Kidney (tissue), 14 donors: ENCODE results near the gene CYBRD1. TPM values are rescaled to one million over a fixed set of nuclear protein-coding genes. Genes with fewer than 3 reads are reported as not detected.

Source experiments
- DNase-seq, 5 donors: peaks; one replicate each; pipeline ENCODE4 v3.0.0-alpha.2; 2013 to 2020
- FAIRE-seq: peaks from 2 replicates; lab custom pipeline; 2012; peaks lifted over from hg19 to GRCh38; lab: Jason Lieb, UNC
- H3K27ac ChIP-seq, 2 donors: one replicate each; pipeline ENCODE4 v1.7.0; 2013; ENCODE audit warnings: low read depth in 2 of 2, low read length in 2 of 2, inconsistent platforms in 1 of 2
- H3K27me3 ChIP-seq: one replicate; pipeline ENCODE4 v1.7.1; 2013; ENCODE audit warnings: low read length, inconsistent platforms; ENCODE audit not compliant: control insufficient read depth, insufficient read depth
- H3K36me3 ChIP-seq, 3 donors: one replicate each; pipeline versions ENCODE4 v1.7.0 to v1.7.1; 2013; ENCODE audit warnings: low read length in 3 of 3, control low read depth in 1 of 3, inconsistent platforms in 1 of 3; ENCODE audit not compliant: insufficient read depth in 3 of 3, control insufficient read depth in 2 of 3
- H3K4me1 ChIP-seq, 3 donors: one replicate each; pipeline versions ENCODE4 v1.7.0 to v1.7.1; 2013; ENCODE audit warnings: low read length in 3 of 3, inconsistent platforms in 1 of 3, low read depth in 1 of 3; ENCODE audit not compliant: control insufficient read depth in 2 of 3, insufficient read depth in 2 of 3
- H3K4me3 ChIP-seq, 3 donors: one replicate each; pipeline versions ENCODE4 v1.7.0 to v1.8.1; 2013; ENCODE audit warnings: low read length in 3 of 3, control low read depth in 1 of 3, inconsistent platforms in 1 of 3
- H3K9ac ChIP-seq, 3 donors: one replicate each; pipeline versions ENCODE4 v1.7.0 to v1.7.1; 2013; ENCODE audit warnings: low read length in 3 of 3, control low read depth in 1 of 3, inconsistent platforms in 1 of 3
- H3K9me3 ChIP-seq, 3 donors: one replicate each; pipeline versions ENCODE4 v1.7.0 to v1.7.1; 2013; ENCODE audit warnings: low read length in 3 of 3, control low read depth in 1 of 3, inconsistent platforms in 1 of 3; ENCODE audit not compliant: control insufficient read depth in 2 of 3, insufficient read depth in 1 of 3
- CTCF ChIP-seq: IDR thresholded peaks from 3 replicates; pipeline ENCODE4 v1.5.1; 2012; ENCODE audit warnings: mild to moderate bottlenecking, moderate library complexity, borderline replicate concordance; ENCODE audit not compliant: insufficient read depth; ENCODE audit errors: extremely low read depth
- intact Hi-C: fragments of 100-400 bp; cut with DNase I; formaldehyde crosslinking; loops from one replicate; pipeline ENCODE4 v1.11.1; 2022
- polyA plus RNA-seq: library from polyadenylated mRNA; stranded (reverse); fragments of 350-450 nt; fragmentation: Illumina TruSeq; extraction: RNeasy Lipid Tissue Mini Kit (QIAGEN cat#74804); gene quantifications from one replicate; pipeline ENCODE4 v1.2.3, GENCODE V29; 2014; ENCODE audit warnings: low read depth, low replicate concordance; ENCODE audit not compliant: insufficient read depth
- total RNA-seq: library from RNA; stranded (reverse); fragmentation: NEBNext Ultra II Directional; extraction: Animal tissue kit (Norgen Biotek cat#: 25700); gene quantifications from one replicate; pipeline ENCODE4 v1.2.1, GENCODE V29; 2021
- donor health status: control.
- donor health status: control.
- donor health status: control.
- donor health status: control.
- donor health status: control.
- donor health status: DM: yes; HTN: yes; CAD: no.
- donor health status: Normal renal cell carcinoma (clear cell type).

The CYBRD1 gene
- total and polyA plus RNA-seq, 2 donors from 2014 or later, result 17.7 to 57.3 TPM

DNA sequence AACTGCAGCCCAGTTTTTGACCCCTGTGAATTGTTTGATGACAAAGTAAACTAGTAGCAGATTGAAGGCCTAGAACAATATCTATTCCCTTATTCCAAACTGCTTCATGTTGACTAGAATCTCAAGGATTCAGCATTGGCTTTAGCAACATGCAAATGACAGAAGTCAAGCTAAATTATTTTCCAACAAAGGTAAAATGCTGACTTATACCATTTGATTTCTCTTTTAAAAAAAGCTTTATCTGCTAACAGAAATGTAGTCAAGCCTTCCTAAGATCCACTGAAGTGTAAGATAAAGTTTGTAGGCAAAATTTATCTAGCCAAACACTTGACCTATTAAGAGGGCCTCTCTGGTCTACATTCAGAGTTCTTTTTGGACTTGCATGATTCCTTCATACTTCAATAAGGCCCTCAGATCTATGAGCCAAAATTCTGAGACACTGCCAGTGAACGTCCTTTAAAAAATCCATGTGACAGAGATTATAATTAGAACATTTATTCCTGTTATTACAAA lies 9.5 kb upstream of the CYBRD1 start:
- H3K9me3 ChIP-seq, result no peaks in the 10 kb centered on the region
- no peaks in the 10 kb centered on the region for H3K36me3 ChIP-seq
- no peak for DNase-seq
- no peaks in the 10 kb centered on the region for H3K27me3 ChIP-seq
- H3K4me1 ChIP-seq, result no peaks in the 10 kb centered on the region
- no peak for FAIRE-seq
- no peak overlapping the region for H3K4me3 ChIP-seq
- TF ChIP-seq CTCF, result no peak
- H3K27ac ChIP-seq, result no peak overlapping the region
- no peak overlapping the region for H3K9ac ChIP-seq
- intact Hi-C loops, result no loop called here

DNA sequence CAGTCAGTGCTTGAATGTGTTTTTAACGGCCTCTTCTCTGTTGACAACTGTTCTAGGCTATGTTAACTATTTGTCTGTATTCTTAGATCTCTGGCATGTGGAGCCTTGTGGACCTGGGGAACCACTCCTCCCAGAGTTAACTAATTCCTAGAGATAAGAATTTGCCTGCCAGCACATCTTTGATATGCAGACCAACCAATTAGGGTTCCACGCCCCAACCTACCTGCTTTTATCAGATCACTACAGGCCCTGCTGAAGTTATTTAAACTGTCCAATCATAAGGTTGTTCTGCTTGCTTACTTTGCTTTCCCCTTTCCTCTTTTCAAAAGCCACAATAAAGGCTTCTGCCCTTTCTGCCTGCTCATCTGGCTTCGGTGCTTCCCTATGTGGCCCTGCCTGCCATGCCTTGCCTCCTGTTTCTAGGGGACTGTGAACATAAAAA lies 8.5 kb upstream of the CYBRD1 start:
- DNase-seq, result no peak
- no peak overlapping the region for H3K4me3 ChIP-seq
- H3K27ac ChIP-seq, result no peak overlapping the region
- intact Hi-C loops, result no loop called here
- no peaks in the 10 kb centered on the region for H3K36me3 ChIP-seq
- no peak overlapping the region for H3K9ac ChIP-seq
- no peaks in the 10 kb centered on the region for H3K27me3 ChIP-seq
- no peaks in the 10 kb centered on the region for H3K9me3 ChIP-seq
- TF ChIP-seq CTCF, result no peak
- no peaks in the 10 kb centered on the region for H3K4me1 ChIP-seq
- FAIRE-seq, result no peak

GRCh38 chr2:171514908-171515582 lies 7.2 kb upstream of the CYBRD1 start:
- intact Hi-C loops, result no loop called here
- Histone ChIP-seq H3K27me3 (no peaks in the 10 kb centered on the region), H3K27ac (no peak overlapping the region), H3K4me1 (no peaks in the 10 kb centered on the region), H3K36me3 (no peaks in the 10 kb centered on the region), H3K9ac (no peak overlapping the region), H3K9me3 (no peaks in the 10 kb centered on the region), H3K4me3 (no peak overlapping the region)
- TF ChIP-seq CTCF, result no peak
- no peak for DNase-seq
- FAIRE-seq, result no peak
